ENCODE measurements around the gene IRF9.

GRCh38 chr14:24182110-24182882 lies 21.2 kb downstream of the IRF9 start:
- TF ChIP-seq CBX5 (CRISPR knock-in tag; IDR thresholded peaks at IDR 0.05; ENCODE audit: borderline replicate concordance): no peak
- TF ChIP-seq CTCF (CRISPR knock-in tag; IDR thresholded peaks at IDR 0.05): no peak
- TF ChIP-seq PHF21A (CRISPR knock-in tag; IDR thresholded peaks at IDR 0.05): no peak
- no peak for TF ChIP-seq DPF2 (CRISPR knock-in tag; IDR thresholded peaks at IDR 0.05; ENCODE audit: borderline replicate concordance, low read depth)
- no peak for TF ChIP-seq PBX3 (CRISPR knock-in tag; IDR thresholded peaks at IDR 0.05; ENCODE audit: borderline replicate concordance)
- TF ChIP-seq KLF15 (CRISPR knock-in tag; IDR thresholded peaks at IDR 0.05; ENCODE audit: borderline replicate concordance): no peak
- TF ChIP-seq ZBTB8A (CRISPR knock-in tag; IDR thresholded peaks at IDR 0.05; ENCODE audit: borderline replicate concordance, low read depth): no peak
- TF ChIP-seq MEIS1 (CRISPR knock-in tag; IDR thresholded peaks at IDR 0.05; ENCODE audit: borderline replicate concordance): no peak
- no peak for TF ChIP-seq ZNF407 (CRISPR knock-in tag; IDR thresholded peaks at IDR 0.05; ENCODE audit: not compliant biosample characterization)
- TF ChIP-seq ZNF274 (CRISPR knock-in tag; IDR thresholded peaks at IDR 0.05): no peak

All from HepG2 (cell line).